PFSK-1 (cell line): ENCODE results near the gene SRD5A1.

Source experiments
- FOXP2 ChIP-seq: optimal IDR thresholded peaks from 2 replicates; pipeline ENCODE3; 2011; ENCODE audit warnings: borderline replicate concordance, control low read depth, inconsistent platforms; ENCODE audit not compliant: insufficient read depth; ENCODE audit errors: extremely low read length, extremely low read depth
- POLR2AphosphoS5 ChIP-seq: IDR thresholded peaks from 2 replicates; pipeline ENCODE4 v1.6.1; 2012; ENCODE audit warnings: low read depth, mild to moderate bottlenecking, control low read depth, low read length, moderate library complexity
- REST ChIP-seq, 2 experiments: IDR thresholded peaks; 2 replicates each; pipeline versions ENCODE4 v1.6.1 to v1.8.0; 2011 to 2012; ENCODE audit warnings: low read depth in 2 of 2, low read length in 2 of 2, control low read depth in 1 of 2, inconsistent platforms in 1 of 2, mild to moderate bottlenecking in 1 of 2, moderate library complexity in 1 of 2; ENCODE audit not compliant: insufficient read depth in 1 of 2
- SIN3A ChIP-seq: IDR thresholded peaks from 2 replicates; pipeline ENCODE4 v1.6.1; 2012; ENCODE audit warnings: mild to moderate bottlenecking, low read length, moderate library complexity, borderline replicate concordance; ENCODE audit not compliant: insufficient read depth
- TAF1 ChIP-seq: IDR thresholded peaks from 2 replicates; pipeline ENCODE4 v1.6.1; 2012; ENCODE audit warnings: low read length, control low read depth, borderline replicate concordance; ENCODE audit not compliant: insufficient read depth

The SRD5A1 gene

GRCh38 chr5:6659941-6660684 lies 26.9 kb downstream of the SRD5A1 start:
- TF ChIP-seq FOXP2, result no peak
- TF ChIP-seq POLR2AphosphoS5, result no peak
- TF ChIP-seq TAF1, result no peak
- TF ChIP-seq SIN3A, result no peak
- no peak for TF ChIP-seq REST (IDR thresholded peaks at IDR 0.05; ENCODE audit: insufficient read depth in 1 of 2, low read depth in 2 of 2, low read length in 2 of 2)

DNA sequence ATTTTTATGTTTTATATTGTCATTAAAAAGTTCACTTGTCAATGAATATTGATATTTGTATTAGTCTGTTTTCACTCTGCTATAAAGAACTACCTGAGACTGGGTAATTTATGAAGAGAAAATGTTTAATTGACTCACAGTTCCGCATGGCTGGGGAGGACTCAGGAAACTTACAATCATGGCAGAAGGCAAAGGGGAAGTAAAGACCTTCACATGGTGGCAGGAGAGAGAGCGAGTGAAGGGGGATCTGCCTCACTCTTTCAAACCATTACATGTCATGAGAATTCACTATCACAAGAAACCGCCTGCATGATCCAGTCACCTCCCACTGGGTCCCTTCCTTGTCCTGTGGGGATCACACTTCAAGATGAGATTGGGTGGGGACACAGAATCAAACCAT lies 27.4 kb downstream of the SRD5A1 start:
- TF ChIP-seq SIN3A, result no peak

- no peak for TF ChIP-seq FOXP2
- no peak for TF ChIP-seq TAF1
- no peak for TF ChIP-seq POLR2AphosphoS5
- TF ChIP-seq SIN3A, result no peak
- no peak for TF ChIP-seq REST (IDR thresholded peaks at IDR 0.05; ENCODE audit: insufficient read depth in 1 of 2, low read depth in 2 of 2, low read length in 2 of 2)
These were observed 33.5 kb downstream of the SRD5A1 start for GRCh38 chr5:6666762-6667161.

DNA sequence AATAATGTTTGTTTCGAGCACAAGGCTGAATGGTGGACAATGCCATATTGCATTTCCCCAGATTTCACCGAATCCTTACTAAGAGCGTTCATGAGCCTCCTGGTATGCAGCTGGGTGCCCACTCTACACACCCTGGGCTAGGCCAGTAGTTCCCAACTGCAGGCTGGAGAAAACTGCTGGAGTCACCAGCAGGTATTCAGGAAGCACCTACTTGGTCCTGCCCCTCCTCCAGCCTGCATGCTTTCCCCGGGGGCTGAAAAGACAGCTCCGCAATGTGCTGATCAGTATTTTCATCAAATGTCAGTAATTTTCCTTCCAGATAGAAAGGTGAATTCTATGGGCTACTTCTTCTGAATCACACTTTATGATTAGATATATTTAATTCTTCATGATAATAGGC lies 34.4 kb downstream of the SRD5A1 start:
- TF ChIP-seq FOXP2 (no peak), POLR2AphosphoS5 (no peak), TAF1 (no peak), REST (IDR thresholded peaks at IDR 0.05; ENCODE audit: insufficient read depth in 1 of 2, low read depth in 2 of 2, low read length in 2 of 2) (no peak), SIN3A (no peak)

GRCh38 chr5:6673031-6673430 lies 39.8 kb downstream of the SRD5A1 start:
- TF ChIP-seq TAF1 (no peak), POLR2AphosphoS5 (no peak), REST (IDR thresholded peaks at IDR 0.05; ENCODE audit: insufficient read depth in 1 of 2, low read depth in 2 of 2, low read length in 2 of 2) (no peak), FOXP2 (no peak), SIN3A (no peak)
